ENCODE results near the gene TDRD10.

TDRD10 gene

GRCh38 chr1:154557248-154557938 is 55.4 kb downstream of the TDRD10 start:
- no peak for DNase-seq (ENCODE audit: insufficient read length, low spot score)
- no peak for TF ChIP-seq POLR2AphosphoS5 (IDR thresholded peaks at IDR 0.05; ENCODE audit: low read depth, low read length)
- no peak for TF ChIP-seq POU2F2 (IDR thresholded peaks at IDR 0.05; ENCODE audit: low read depth, low read length)
- TF ChIP-seq TAF1 (IDR thresholded peaks at IDR 0.05; ENCODE audit: low read depth, low read length), result no peak
- no peak for TF ChIP-seq POLR2A (IDR thresholded peaks at IDR 0.05; ENCODE audit: low read depth, low read length)
- TF ChIP-seq PAX5 (IDR thresholded peaks at IDR 0.05; ENCODE audit: insufficient read depth, low read length, severe bottlenecking), result no peak
- no peak for TF ChIP-seq SPI1 (IDR thresholded peaks at IDR 0.05; ENCODE audit: low read depth, low read length)
- FAIRE-seq, result peak; percentile 51

GRCh38 chr1:154557939-154558719 is 56.1 kb downstream of the TDRD10 start, which contains the start of gene UBE2Q1:
Gene UBE2Q1, minus strand, starts transcription at chr1:154558662. Its CDS starts 109 bp downstream, at chr1:154558553.
- TF ChIP-seq POU2F2 (IDR thresholded peaks at IDR 0.05; ENCODE audit: low read depth, low read length), result no peak
- TF ChIP-seq PAX5 (IDR thresholded peaks at IDR 0.05; ENCODE audit: insufficient read depth, low read length, severe bottlenecking), result no peak
- TF ChIP-seq POLR2AphosphoS5 (IDR thresholded peaks at IDR 0.05; ENCODE audit: low read depth, low read length), result no peak
- TF ChIP-seq SPI1 (IDR thresholded peaks at IDR 0.05; ENCODE audit: low read depth, low read length), result no peak
- no peak for TF ChIP-seq POLR2A (IDR thresholded peaks at IDR 0.05; ENCODE audit: low read depth, low read length)
- TF ChIP-seq TAF1 (IDR thresholded peaks at IDR 0.05; ENCODE audit: low read depth, low read length), result no peak
- DNase-seq (ENCODE audit: insufficient read length, low spot score), result no peak
- no peak for FAIRE-seq

DNA sequence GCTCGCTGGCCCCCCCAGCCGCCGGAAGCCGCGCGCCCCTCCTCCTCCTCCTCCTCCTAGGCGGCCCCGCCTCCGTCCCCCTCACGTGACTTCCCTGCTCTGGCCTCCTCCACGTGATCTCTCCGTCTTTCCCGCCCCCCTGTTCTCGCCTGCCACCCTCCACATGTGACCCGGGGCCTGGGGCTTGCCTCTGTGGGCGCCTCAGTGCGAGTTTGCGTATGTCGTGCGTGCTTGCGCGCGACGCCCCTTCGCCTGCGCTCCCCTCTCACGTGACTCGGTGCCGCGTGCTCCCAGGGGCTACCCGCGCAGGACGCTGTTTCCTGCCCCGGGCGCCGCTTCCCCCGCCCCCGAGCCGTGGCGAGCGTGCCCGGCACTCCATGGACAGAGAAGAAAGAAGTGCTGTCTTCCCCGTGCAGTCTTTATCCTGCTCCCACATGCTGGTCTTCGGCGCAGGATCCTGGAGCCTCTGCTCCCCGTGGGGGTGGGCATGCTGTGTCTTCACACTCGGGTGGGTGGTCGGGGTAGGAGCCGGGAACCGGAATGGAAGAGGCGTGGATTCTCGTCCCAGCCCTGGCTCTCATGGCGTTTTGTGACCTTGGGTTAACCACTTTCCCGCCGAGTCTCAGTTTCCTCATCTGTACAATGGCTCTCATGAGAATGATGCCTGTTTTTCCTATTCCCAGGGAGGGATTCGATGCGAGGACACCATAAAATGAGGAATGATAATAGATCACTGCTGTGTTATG is 56.9 kb downstream of the TDRD10 start:
- peak; percentile 98 for FAIRE-seq
- peak; percentile 96 for DNase-seq (ENCODE audit: insufficient read length, low spot score)
- TF ChIP-seq POLR2A (IDR thresholded peaks at IDR 0.05; ENCODE audit: low read depth, low read length) (peak; percentile 56; the same call in 1 of the 2 replicates), SPI1 (IDR thresholded peaks at IDR 0.05; ENCODE audit: low read depth, low read length) (no peak), TAF1 (IDR thresholded peaks at IDR 0.05; ENCODE audit: low read depth, low read length) (no peak), POU2F2 (IDR thresholded peaks at IDR 0.05; ENCODE audit: low read depth, low read length) (no peak)

GRCh38 chr1:154559466-154560044 is 57.5 kb downstream of the TDRD10 start:
- DNase-seq (ENCODE audit: insufficient read length, low spot score), result peak; percentile 57
- no peak for FAIRE-seq
- TF ChIP-seq POU2F2 (IDR thresholded peaks at IDR 0.05; ENCODE audit: low read depth, low read length) (peak; percentile 33; the same call in 1 of the 2 replicates), POLR2A (IDR thresholded peaks at IDR 0.05; ENCODE audit: low read depth, low read length) (no peak), PAX5 (IDR thresholded peaks at IDR 0.05; ENCODE audit: insufficient read depth, low read length, severe bottlenecking) (no peak)

DNA sequence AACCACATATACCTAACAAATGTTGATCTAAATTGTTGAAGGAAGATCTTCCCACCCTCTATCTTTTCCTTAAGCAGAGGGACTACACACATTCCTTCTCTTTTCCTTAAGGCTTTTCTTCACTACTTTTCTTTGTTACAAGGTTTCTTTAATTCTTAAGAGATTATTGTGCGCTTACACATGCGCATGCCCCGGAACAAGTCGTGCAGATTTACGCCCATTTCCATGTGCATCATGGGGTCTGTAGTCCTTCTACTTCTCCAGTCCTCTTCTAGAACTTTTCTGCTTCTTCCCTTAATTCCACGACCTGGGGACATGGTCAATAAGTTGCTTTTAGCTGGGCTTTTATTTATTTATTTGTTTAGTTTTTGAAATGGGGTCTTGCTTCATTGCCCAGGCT is 63.9 kb downstream of the TDRD10 start:
- DNase-seq (ENCODE audit: insufficient read length, low spot score) (no peak), FAIRE-seq (no peak)
- TF ChIP-seq POU2F2 (IDR thresholded peaks at IDR 0.05; ENCODE audit: low read depth, low read length) (no peak), POLR2A (IDR thresholded peaks at IDR 0.05; ENCODE audit: low read depth, low read length) (no peak), TAF1 (IDR thresholded peaks at IDR 0.05; ENCODE audit: low read depth, low read length) (no peak), POLR2AphosphoS5 (IDR thresholded peaks at IDR 0.05; ENCODE audit: low read depth, low read length) (no peak), PAX5 (IDR thresholded peaks at IDR 0.05; ENCODE audit: insufficient read depth, low read length, severe bottlenecking) (no peak), SPI1 (IDR thresholded peaks at IDR 0.05; ENCODE audit: low read depth, low read length) (no peak)

GRCh38 chr1:154567386-154568156 is 65.6 kb downstream of the TDRD10 start, which contains the start of gene CHRNB2:
Gene CHRNB2, plus strand, starts transcription at chr1:154567778. Its CDS starts 267 bp downstream, at chr1:154568045.
- peak; percentile 93 for DNase-seq (ENCODE audit: insufficient read length, low spot score)
- TF ChIP-seq POLR2A (IDR thresholded peaks at IDR 0.05; ENCODE audit: low read depth, low read length), result no peak
- TF ChIP-seq POU2F2 (IDR thresholded peaks at IDR 0.05; ENCODE audit: low read depth, low read length), result no peak
- FAIRE-seq, result peak; percentile 81

- no peak for TF ChIP-seq TAF1 (IDR thresholded peaks at IDR 0.05; ENCODE audit: low read depth, low read length)
- no peak for TF ChIP-seq POU2F2 (IDR thresholded peaks at IDR 0.05; ENCODE audit: low read depth, low read length)
- TF ChIP-seq POLR2A (IDR thresholded peaks at IDR 0.05; ENCODE audit: low read depth, low read length), result no peak
- no peak for TF ChIP-seq PAX5 (IDR thresholded peaks at IDR 0.05; ENCODE audit: insufficient read depth, low read length, severe bottlenecking)
- TF ChIP-seq SPI1 (IDR thresholded peaks at IDR 0.05; ENCODE audit: low read depth, low read length), result no peak
- TF ChIP-seq POLR2AphosphoS5 (IDR thresholded peaks at IDR 0.05; ENCODE audit: low read depth, low read length), result no peak
- DNase-seq (ENCODE audit: insufficient read length, low spot score), result no peak
- FAIRE-seq, result no peak
Observed at GRCh38 chr1:154568157-154568815, 66.3 kb downstream of the TDRD10 start.

DNA sequence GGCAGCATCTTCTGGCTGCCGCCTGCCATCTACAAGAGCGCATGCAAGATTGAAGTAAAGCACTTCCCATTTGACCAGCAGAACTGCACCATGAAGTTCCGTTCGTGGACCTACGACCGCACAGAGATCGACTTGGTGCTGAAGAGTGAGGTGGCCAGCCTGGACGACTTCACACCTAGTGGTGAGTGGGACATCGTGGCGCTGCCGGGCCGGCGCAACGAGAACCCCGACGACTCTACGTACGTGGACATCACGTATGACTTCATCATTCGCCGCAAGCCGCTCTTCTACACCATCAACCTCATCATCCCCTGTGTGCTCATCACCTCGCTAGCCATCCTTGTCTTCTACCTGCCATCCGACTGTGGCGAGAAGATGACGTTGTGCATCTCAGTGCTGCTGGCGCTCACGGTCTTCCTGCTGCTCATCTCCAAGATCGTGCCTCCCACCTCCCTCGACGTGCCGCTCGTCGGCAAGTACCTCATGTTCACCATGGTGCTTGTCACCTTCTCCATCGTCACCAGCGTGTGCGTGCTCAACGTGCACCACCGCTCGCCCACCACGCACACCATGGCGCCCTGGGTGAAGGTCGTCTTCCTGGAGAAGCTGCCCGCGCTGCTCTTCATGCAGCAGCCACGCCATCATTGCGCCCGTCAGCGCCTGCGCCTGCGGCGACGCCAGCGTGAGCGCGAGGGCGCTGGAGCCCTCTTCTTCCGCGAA is 69.4 kb downstream of the TDRD10 start:
- no peak for DNase-seq (ENCODE audit: insufficient read length, low spot score)
- TF ChIP-seq PAX5 (IDR thresholded peaks at IDR 0.05; ENCODE audit: insufficient read depth, low read length, severe bottlenecking), result no peak
- no peak for TF ChIP-seq POLR2A (IDR thresholded peaks at IDR 0.05; ENCODE audit: low read depth, low read length)
- no peak for TF ChIP-seq SPI1 (IDR thresholded peaks at IDR 0.05; ENCODE audit: low read depth, low read length)
- no peak for TF ChIP-seq POU2F2 (IDR thresholded peaks at IDR 0.05; ENCODE audit: low read depth, low read length)
- TF ChIP-seq TAF1 (IDR thresholded peaks at IDR 0.05; ENCODE audit: low read depth, low read length), result no peak
- no peak for TF ChIP-seq POLR2AphosphoS5 (IDR thresholded peaks at IDR 0.05; ENCODE audit: low read depth, low read length)
- FAIRE-seq, result no peak
